Type B pancreatic cell (in vitro differentiated cells): ENCODE results near the gene PSMD12. TPM values are rescaled to one million over a fixed set of nuclear protein-coding genes. Genes with fewer than 3 reads are reported as not detected.

Source experiments
- DNase-seq: peaks from one replicate; pipeline ENCODE4 v3.0.0; 2021; ENCODE audit warnings: mixed read lengths; ENCODE audit not compliant: unreplicated experiment; ENCODE audit errors: extremely low spot score
- H3K27ac Mint-ChIP-seq: 2 replicates; pipeline ENCODE4 v1.8.0; 2021; ENCODE audit warnings: mild to moderate bottlenecking, mixed read lengths
- H3K27me3 Mint-ChIP-seq: 2 replicates; pipeline ENCODE4 v1.8.0; 2021; ENCODE audit warnings: mixed read lengths
- H3K36me3 Mint-ChIP-seq: 2 replicates; pipeline ENCODE4 v1.8.0; 2021; ENCODE audit warnings: mixed read lengths
- H3K4me1 Mint-ChIP-seq: one replicate; pipeline ENCODE4 v1.8.0; 2021; ENCODE audit warnings: mixed read lengths; ENCODE audit not compliant: unreplicated experiment
- H3K4me3 Mint-ChIP-seq: 2 replicates; pipeline ENCODE4 v1.8.0; 2021; ENCODE audit warnings: mild to moderate bottlenecking, mixed read lengths
- H3K9me3 Mint-ChIP-seq: 2 replicates; pipeline ENCODE4 v1.8.0; 2021; ENCODE audit warnings: mixed read lengths
- total RNA-seq: library from RNA; stranded (reverse); gene quantifications from 2 replicates; pipeline ENCODE4 v1.2.1, GENCODE V29; 2021; ENCODE audit warnings: low replicate concordance
- TF ChIP-seq, protein P1 (sequence below): fragments of 200-600 bp; sonication (generic); conservative IDR thresholded peaks from 2 replicates; pipeline ENCODE4 v1.5.0; 2021; ENCODE audit warnings: antibody characterized with exemption, mild to moderate bottlenecking

The PSMD12 gene
- total RNA-seq, 1 donor from 2014 or later, result 43.2 TPM

DNA sequence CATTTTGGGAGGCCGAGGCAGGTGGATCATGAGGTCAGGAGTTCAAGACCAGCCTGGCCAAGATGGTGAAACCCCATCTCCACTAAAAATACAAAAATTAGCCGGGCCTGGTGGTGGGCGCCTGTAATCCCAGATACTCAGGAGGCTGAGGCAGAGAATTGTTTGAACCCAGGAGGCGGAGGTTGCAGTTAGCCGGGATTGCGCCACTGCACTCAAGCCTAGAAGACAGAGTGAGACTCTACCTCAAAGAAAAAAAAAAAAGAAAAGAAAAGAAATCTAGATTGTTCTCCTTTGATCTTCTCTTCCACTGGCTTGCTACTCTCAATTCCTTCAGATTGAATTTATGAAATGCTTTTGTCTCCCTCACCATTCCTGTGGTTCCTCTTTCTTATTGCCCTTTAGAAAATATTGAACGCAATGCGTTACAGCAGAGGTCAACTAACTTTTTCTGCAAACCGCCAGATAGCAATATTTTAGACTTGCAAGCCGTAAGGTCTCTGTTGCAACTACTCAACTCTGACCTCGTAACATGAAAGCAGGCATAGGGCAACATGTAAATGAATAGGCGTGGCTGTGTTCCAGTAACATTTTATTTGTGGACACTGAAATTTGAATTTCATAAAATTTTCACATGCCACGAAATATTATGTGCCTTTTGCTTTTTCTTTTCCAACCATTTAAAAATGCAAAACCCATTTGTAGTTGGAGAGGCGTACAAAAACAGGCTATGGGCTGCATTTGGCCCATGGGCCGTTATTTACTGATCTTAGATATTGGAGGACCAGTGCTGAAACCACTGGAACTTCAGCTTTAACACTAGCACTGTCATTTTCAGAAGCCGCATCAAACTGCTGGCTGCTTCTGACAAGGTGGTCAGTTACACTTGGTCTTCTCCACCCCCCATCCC is 35.5 kb upstream of the PSMD12 start:
- H3K27ac Mint-ChIP-seq, result no peak overlapping the region
- H3K27me3 Mint-ChIP-seq, result no peaks in the 10 kb centered on the region
- no peak overlapping the region for H3K4me3 Mint-ChIP-seq
- H3K4me1 Mint-ChIP-seq, result no peaks in the 10 kb centered on the region
- DNase-seq, result no peak
- no peaks in the 10 kb centered on the region for H3K9me3 Mint-ChIP-seq
- TF ChIP-seq, protein P1, sequence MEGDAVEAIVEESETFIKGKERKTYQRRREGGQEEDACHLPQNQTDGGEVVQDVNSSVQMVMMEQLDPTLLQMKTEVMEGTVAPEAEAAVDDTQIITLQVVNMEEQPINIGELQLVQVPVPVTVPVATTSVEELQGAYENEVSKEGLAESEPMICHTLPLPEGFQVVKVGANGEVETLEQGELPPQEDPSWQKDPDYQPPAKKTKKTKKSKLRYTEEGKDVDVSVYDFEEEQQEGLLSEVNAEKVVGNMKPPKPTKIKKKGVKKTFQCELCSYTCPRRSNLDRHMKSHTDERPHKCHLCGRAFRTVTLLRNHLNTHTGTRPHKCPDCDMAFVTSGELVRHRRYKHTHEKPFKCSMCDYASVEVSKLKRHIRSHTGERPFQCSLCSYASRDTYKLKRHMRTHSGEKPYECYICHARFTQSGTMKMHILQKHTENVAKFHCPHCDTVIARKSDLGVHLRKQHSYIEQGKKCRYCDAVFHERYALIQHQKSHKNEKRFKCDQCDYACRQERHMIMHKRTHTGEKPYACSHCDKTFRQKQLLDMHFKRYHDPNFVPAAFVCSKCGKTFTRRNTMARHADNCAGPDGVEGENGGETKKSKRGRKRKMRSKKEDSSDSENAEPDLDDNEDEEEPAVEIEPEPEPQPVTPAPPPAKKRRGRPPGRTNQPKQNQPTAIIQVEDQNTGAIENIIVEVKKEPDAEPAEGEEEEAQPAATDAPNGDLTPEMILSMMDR, result no peak
- peaks cover 3% of the 10 kb centered on the region for H3K36me3 Mint-ChIP-seq

DNA sequence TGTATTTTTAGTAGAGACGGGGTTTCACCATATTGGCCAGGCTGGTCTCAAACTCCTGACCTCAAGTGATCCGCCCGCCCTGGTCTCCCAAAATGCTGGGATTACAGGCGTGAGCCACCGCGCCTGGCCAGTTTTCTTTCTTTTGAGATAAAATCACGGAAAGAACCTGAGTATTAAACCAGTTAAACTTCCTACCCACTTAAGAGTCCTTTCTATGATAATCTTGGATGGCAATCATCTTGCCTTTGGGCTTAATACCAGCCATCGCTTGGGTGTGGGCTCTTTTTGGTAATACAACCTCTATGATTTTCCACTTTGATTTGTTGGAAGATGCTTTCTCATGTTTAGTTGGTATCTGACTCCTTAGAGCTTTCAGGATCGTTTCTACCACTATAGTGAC is 34.7 kb upstream of the PSMD12 start:
- Mint-ChIP-seq H3K4me1 (no peaks in the 10 kb centered on the region), H3K4me3 (no peak overlapping the region), H3K36me3 (peaks cover 3% of the 10 kb centered on the region), H3K27ac (no peak overlapping the region), H3K9me3 (no peaks in the 10 kb centered on the region), H3K27me3 (no peaks in the 10 kb centered on the region)
- TF ChIP-seq, protein P1, result no peak
- DNase-seq, result no peak

DNA sequence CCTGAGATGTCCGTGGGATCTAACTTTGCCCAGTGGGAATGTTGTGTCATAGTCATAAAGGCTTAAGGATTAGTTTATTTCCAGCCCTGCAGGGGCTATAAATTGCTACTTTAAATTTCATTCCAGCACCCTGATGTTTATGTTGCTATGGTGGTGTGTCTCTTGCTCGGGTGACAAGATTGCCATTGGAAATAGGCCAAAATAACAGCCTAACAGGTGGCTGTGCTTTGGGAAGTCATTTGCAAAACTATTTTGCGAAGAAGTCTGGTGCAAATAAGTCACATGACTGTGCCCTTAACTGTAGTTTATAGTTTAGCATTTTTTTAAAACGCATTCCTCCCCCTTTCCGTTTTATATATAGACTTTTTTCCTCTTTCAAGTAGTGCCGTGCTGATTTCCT is 33.8 kb upstream of the PSMD12 start:
- Mint-ChIP-seq H3K27me3 (no peaks in the 10 kb centered on the region), H3K4me3 (no peak overlapping the region), H3K36me3 (peaks cover 3% of the 10 kb centered on the region), H3K27ac (no peak overlapping the region), H3K4me1 (no peaks in the 10 kb centered on the region), H3K9me3 (no peaks in the 10 kb centered on the region)
- TF ChIP-seq, protein P1, result no peak
- no peak for DNase-seq

DNA sequence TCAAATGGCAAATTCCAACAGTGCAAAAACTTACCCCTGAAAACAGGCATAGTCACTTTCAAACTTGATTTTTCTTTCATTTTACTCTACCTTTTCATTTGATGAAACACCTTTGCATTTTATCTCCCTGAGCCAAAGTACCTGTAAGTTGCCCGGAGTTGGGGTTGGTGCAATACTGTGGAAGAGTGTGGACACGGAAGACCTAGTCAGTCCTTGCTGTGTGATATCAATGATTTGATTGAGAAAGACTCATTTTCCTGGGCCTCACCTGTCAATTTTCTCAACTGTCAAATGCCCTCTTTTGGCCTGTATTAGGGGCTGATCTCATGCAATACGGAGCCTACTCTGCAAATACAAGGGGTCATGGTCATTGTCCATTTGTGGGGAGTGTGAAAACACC is 33.3 kb upstream of the PSMD12 start:
- DNase-seq, result no peak
- Mint-ChIP-seq H3K4me3 (no peak overlapping the region), H3K27me3 (no peaks in the 10 kb centered on the region), H3K27ac (no peak overlapping the region), H3K9me3 (no peaks in the 10 kb centered on the region), H3K4me1 (no peaks in the 10 kb centered on the region), H3K36me3 (peaks cover 3% of the 10 kb centered on the region)
- TF ChIP-seq, protein P1, result no peak

DNA sequence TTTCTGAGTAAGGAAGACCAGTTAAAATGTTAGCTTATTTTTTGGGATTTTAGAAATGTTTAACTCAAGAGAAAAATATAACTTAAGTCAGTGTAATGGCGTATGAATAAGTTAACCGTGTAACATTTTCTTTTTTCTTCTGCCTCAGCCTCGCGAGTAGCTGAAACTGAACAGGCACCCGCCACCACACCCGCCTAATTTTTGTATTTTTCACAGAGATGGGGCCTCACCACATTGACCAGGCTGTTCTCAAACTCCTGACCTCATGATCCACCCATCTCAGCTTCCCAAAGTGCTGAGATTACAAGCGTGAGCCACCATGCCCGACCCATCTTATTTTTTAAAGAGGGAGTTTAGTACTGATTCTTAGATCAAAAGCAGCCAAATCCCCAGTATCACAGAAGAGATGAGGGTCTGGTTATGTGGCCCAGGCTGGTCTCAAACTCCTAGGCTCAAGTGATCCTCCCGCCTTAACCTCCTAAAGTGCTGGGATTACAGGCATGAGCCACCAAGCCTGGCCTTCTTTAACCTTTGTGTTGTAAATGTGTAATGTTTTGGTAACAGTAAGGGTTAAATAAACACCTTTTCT is 27.5 kb upstream of the PSMD12 start:
- no peak overlapping the region for H3K27ac Mint-ChIP-seq
- H3K9me3 Mint-ChIP-seq, result no peaks in the 10 kb centered on the region
- TF ChIP-seq, protein P1, result no peak
- H3K27me3 Mint-ChIP-seq, result no peaks in the 10 kb centered on the region
- H3K4me1 Mint-ChIP-seq, result peaks cover 15% of the 10 kb centered on the region
- DNase-seq, result no peak
- no peak overlapping the region for H3K4me3 Mint-ChIP-seq
- H3K36me3 Mint-ChIP-seq, result no peaks in the 10 kb centered on the region
